Kidney epithelial cell (primary cell): ENCODE results near the gene AATK. TPM values are rescaled to one million over a fixed set of nuclear protein-coding genes. Genes with fewer than 3 reads are reported as not detected.

Experiments
- DNase-seq: peaks from one replicate; pipeline ENCODE4 v3.0.0-alpha.2; 2010; ENCODE audit warnings: low read depth
- H3K27me3 ChIP-seq: 2 replicates; pipeline ENCODE4 v1.6.0; 2011; ENCODE audit warnings: low read length; ENCODE audit not compliant: control insufficient read depth, insufficient read depth
- H3K36me3 ChIP-seq: 2 replicates; pipeline ENCODE4 v1.5.1; 2011; ENCODE audit warnings: low read length; ENCODE audit not compliant: control insufficient read depth, insufficient read depth
- H3K4me3 ChIP-seq: 2 replicates; pipeline ENCODE4 v1.5.1; 2011; ENCODE audit warnings: low read depth, mild to moderate bottlenecking, control low read depth, low read length
- total RNA-seq: library from RNA; depleted of rRNA; stranded (reverse); fragments of >200 nt; gene quantifications from 2 replicates; pipeline ENCODE4 v1.2.3, GENCODE V29; 2015
- TF ChIP-seq, protein P1 (sequence below): IDR thresholded peaks from 2 replicates; pipeline ENCODE4 v1.5.1; 2011; ENCODE audit warnings: mild to moderate bottlenecking, moderate library complexity, low read length, control low read depth, inconsistent platforms; ENCODE audit not compliant: insufficient read depth, poor library complexity, severe bottlenecking

The AATK gene
- total RNA-seq, 1 donor from 2014 or later = 0.33 TPM

DNA sequence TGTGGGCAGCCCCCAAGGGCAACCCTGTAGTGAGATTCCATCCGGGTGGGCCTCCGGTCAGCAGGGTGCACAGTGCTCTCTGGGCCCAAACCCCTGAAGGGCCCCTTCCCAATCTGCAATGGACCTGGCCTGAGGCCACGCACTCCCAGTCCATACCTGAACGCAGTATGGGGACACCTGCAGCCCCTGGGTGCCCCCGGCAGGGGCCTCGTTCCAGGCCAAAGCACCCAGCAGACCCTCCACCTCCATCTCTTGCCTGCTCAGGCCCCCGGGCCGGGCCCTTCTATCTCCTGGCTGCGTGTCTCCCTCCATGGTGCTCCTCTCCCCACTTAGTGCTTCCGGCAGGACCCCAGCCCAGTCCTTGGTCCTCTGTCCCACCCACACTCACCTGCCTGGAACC lies 17.3 kb upstream of the AATK start:
- H3K27me3 ChIP-seq = peaks cover 20% of the 10 kb centered on the region
- DNase-seq = no peak
- TF ChIP-seq, protein P1, sequence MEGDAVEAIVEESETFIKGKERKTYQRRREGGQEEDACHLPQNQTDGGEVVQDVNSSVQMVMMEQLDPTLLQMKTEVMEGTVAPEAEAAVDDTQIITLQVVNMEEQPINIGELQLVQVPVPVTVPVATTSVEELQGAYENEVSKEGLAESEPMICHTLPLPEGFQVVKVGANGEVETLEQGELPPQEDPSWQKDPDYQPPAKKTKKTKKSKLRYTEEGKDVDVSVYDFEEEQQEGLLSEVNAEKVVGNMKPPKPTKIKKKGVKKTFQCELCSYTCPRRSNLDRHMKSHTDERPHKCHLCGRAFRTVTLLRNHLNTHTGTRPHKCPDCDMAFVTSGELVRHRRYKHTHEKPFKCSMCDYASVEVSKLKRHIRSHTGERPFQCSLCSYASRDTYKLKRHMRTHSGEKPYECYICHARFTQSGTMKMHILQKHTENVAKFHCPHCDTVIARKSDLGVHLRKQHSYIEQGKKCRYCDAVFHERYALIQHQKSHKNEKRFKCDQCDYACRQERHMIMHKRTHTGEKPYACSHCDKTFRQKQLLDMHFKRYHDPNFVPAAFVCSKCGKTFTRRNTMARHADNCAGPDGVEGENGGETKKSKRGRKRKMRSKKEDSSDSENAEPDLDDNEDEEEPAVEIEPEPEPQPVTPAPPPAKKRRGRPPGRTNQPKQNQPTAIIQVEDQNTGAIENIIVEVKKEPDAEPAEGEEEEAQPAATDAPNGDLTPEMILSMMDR = no peak
- H3K36me3 ChIP-seq = no peaks in the 10 kb centered on the region
- H3K4me3 ChIP-seq = no peak overlapping the region

GRCh38 chr17:81182596-81182995 lies 16.6 kb upstream of the AATK start:
- TF ChIP-seq, protein P1 = no peak

GRCh38 chr17:81181811-81182185 lies 15.8 kb upstream of the AATK start:
- DNase-seq = no peak
- Histone ChIP-seq H3K4me3 (no peak overlapping the region), H3K36me3 (no peaks in the 10 kb centered on the region), H3K27me3 (peaks cover 20% of the 10 kb centered on the region)
- TF ChIP-seq, protein P1 = no peak

More at GRCh38 chr17:81182596-81182995, 16.6 kb upstream of the AATK start:
- Histone ChIP-seq H3K4me3 (no peak overlapping the region), H3K27me3 (peaks cover 20% of the 10 kb centered on the region), H3K36me3 (no peaks in the 10 kb centered on the region)
- DNase-seq = no peak

DNA sequence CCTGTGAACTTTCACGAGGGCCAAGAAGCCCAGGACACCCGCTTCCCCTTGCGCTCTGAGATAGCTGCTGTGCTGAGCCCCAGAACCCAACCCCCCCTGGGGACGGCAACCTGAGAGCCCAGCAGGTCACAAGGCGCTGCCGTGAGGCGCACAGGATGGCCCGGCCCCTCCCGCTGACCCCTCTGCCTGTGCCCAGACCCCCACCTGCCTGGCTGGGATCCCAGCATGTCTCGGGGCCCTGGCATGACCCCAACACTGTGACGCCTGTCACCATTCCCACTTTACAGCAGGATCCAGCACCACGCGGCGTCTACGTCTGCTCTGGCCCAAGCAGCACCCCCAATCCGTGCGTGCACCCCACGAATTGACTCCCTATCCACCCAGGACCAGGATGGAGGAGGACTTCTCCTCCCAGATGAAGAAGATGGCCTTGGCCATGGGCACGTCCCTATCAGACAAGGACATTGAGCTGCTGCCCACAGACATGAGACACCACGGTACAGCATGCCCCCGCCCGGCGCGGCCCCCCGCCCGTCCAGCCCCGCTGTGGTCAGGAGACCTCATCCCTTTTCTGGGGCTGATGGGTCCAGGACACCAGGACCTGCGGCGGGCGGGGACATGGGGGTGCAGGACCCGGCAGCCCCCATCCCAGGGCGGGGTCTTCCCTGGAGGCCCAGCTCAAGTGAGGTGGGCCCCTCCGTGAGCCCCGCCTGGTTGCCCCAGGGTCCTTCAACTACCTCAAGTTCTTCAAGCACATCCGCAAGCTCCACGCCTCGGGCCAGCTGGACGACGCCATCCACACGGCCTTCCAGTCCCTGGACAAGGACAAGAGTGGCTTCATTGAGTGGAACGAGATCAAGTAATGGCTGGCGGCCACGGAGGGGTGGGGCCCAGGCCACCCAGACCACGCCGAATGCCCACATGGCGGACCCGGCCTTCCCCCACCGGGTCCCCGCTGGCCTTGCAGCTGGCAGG lies 15.1 kb upstream of the AATK start:
- DNase-seq = no peak
- H3K4me3 ChIP-seq = no peak overlapping the region
- TF ChIP-seq, protein P1 = no peak
- peaks cover 20% of the 10 kb centered on the region for H3K27me3 ChIP-seq
- H3K36me3 ChIP-seq = no peaks in the 10 kb centered on the region

DNA sequence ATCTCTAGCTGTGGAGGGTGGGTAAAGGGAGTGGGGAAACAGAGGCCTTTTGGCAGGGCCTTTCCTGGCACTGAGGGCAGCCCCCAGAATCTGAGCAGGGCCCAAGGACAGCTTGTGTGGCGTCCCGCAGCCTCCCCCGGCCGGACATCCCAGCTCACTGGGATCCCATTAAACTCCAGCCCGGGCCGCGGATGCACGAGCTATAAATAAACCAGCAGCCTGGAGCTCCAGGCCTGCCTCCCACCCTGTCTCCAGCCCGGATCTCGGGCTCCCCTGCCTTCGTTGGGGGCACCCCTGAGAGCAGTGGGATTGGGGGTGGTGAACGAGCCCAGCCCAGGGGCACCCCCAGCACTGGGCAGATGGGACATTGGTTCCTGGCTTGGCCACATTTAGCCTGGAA lies 13.8 kb upstream of the AATK start:
- H3K27me3 ChIP-seq = peaks cover 19% of the 10 kb centered on the region
- TF ChIP-seq, protein P1 = no peak
- no peak for DNase-seq
- H3K4me3 ChIP-seq = no peak overlapping the region
- no peaks in the 10 kb centered on the region for H3K36me3 ChIP-seq
